H1 (cell line): ENCODE results near the gene KLHDC4. TPM values are rescaled to one million over a fixed set of nuclear protein-coding genes. Genes with fewer than 3 reads are reported as not detected.

ENCODE experiments used
- CTCF ChIA-PET: fragments of 300-600 bp; sonication (Branson Sonifier 250); formaldehyde crosslinking; loops from one replicate; lab custom pipeline; 2021; ENCODE audit not compliant: partially characterized antibody; lab: Charles Lee
- POLR2A ChIA-PET: fragments of 300-600 bp; sonication (Branson Sonifier 250); formaldehyde crosslinking; loops from one replicate; lab custom pipeline; 2021; ENCODE audit warnings: inconsistent platforms; ENCODE audit not compliant: partially characterized antibody; lab: Charles Lee
- DNase-seq, 2 experiments: peaks; one replicate each; pipeline versions ENCODE4 v3.0.0 to v3.0.0-alpha.2; 2010 to 2022; ENCODE audit warnings: low spot score in 2 of 2, low read depth in 1 of 2, mixed read lengths in 1 of 2
- FAIRE-seq: peaks from 2 replicates; lab custom pipeline; 2011; peaks lifted over from hg19 to GRCh38; lab: Jason Lieb, UNC
- H2AFZ ChIP-seq: 2 replicates; pipeline ENCODE4 v1.8.1; 2012; ENCODE audit warnings: low read length, inconsistent platforms
- H2AK5ac ChIP-seq: 2 replicates; pipeline ENCODE4 v1.6.1; 2013; ENCODE audit warnings: low read depth, low read length
- H2BK120ac ChIP-seq: replicated peaks from 2 replicates; pipeline ENCODE3; 2013; ENCODE audit warnings: low read depth, low read length, inconsistent platforms
- H2BK12ac ChIP-seq: 2 replicates; pipeline ENCODE4 v1.6.1; 2013; ENCODE audit warnings: low read depth, low read length
- H2BK15ac ChIP-seq: 2 replicates; pipeline ENCODE4 v1.6.1; 2013; ENCODE audit warnings: low read length
- H2BK20ac ChIP-seq: 2 replicates; pipeline ENCODE4 v1.6.1; 2013; ENCODE audit warnings: low read length
- H2BK5ac ChIP-seq: 2 replicates; pipeline ENCODE4 v1.6.1; 2013; ENCODE audit warnings: low read depth, low read length
- H3K14ac ChIP-seq: 2 replicates; pipeline ENCODE4 v1.6.1; 2013; ENCODE audit warnings: inconsistent platforms; ENCODE audit not compliant: insufficient read length
- H3K18ac ChIP-seq: 2 replicates; pipeline ENCODE4 v1.6.1; 2013; ENCODE audit warnings: low read length; ENCODE audit errors: extremely low read depth
- H3K23ac ChIP-seq: 2 replicates; pipeline ENCODE4 v1.6.1; 2013; ENCODE audit warnings: inconsistent platforms; ENCODE audit not compliant: insufficient read length
- H3K23me2 ChIP-seq: 2 replicates; pipeline ENCODE4 v1.6.1; 2013; ENCODE audit warnings: low read depth, low read length
- H3K27ac ChIP-seq: 2 replicates; pipeline ENCODE4 v1.6.1; 2011; ENCODE audit warnings: low read depth, low read length, inconsistent platforms
- H3K27me3 ChIP-seq, 4 experiments: replicated peaks in 1 of 4; 1 replicate in 1 of 4; 2 replicates in 3 of 4; pipeline versions ENCODE4 v1.6.1 to v1.8.1; 2011 to 2013; ENCODE audit warnings: low read length in 3 of 4, mild to moderate bottlenecking in 3 of 4, inconsistent platforms in 2 of 4, mixed read lengths in 2 of 4, moderate library complexity in 1 of 4; ENCODE audit not compliant: control insufficient read depth in 3 of 4, insufficient read depth in 3 of 4; ENCODE audit errors: extremely low read depth in 1 of 4
- H3K36me3 ChIP-seq, 4 experiments: 2 replicates each; pipeline versions ENCODE4 v1.6.1 to v1.8.1; 2011 to 2013; ENCODE audit warnings: mild to moderate bottlenecking in 4 of 4, low read length in 3 of 4, moderate library complexity in 2 of 4, control low read depth in 1 of 4, inconsistent platforms in 1 of 4; ENCODE audit not compliant: insufficient read depth in 4 of 4, control insufficient read depth in 2 of 4
- H3K4ac ChIP-seq: replicated peaks from 2 replicates; pipeline ENCODE3; 2013; ENCODE audit warnings: low read length, low read depth, mixed read lengths, inconsistent platforms; ENCODE audit not compliant: insufficient read length
- H3K4me1 ChIP-seq, 4 experiments: replicated peaks in 1 of 4; 1 replicate in 1 of 4; 2 replicates in 3 of 4; pipeline versions ENCODE4 v1.6.1 to v1.8.1; 2011 to 2013; ENCODE audit warnings: low read length in 3 of 4, inconsistent platforms in 2 of 4, mixed read lengths in 1 of 4; ENCODE audit not compliant: insufficient read depth in 4 of 4, control insufficient read depth in 3 of 4
- H3K4me2 ChIP-seq, 2 experiments: 2 replicates each; pipeline versions ENCODE4 v1.6.1 to v1.8.1; 2011 to 2013; ENCODE audit warnings: low read depth in 2 of 2, low read length in 2 of 2, control low read depth in 1 of 2, inconsistent platforms in 1 of 2, mild to moderate bottlenecking in 1 of 2; ENCODE audit not compliant: insufficient read depth in 1 of 2
- H3K4me3 ChIP-seq, 4 experiments: fragments of 200-600, 300-600 bp in 1 of 4; sonication (generic), shearing (Covaris generic), sonication (Bioruptor Twin) in 1 of 4; 2 replicates each; pipeline versions ENCODE4 v1.5.1 to v1.8.1; 2011 to 2016; ENCODE audit warnings: low read length in 4 of 4, low read depth in 3 of 4, control low read depth in 2 of 4, inconsistent platforms in 2 of 4, mild to moderate bottlenecking in 2 of 4, mixed read lengths in 1 of 4, moderate library complexity in 1 of 4; ENCODE audit not compliant: insufficient read depth in 2 of 4; ENCODE audit errors: extremely low read depth in 1 of 4
- H3K56ac ChIP-seq: replicated peaks from 2 replicates; pipeline ENCODE3; 2013; ENCODE audit warnings: low read depth, mild to moderate bottlenecking, mixed read lengths, low read length, inconsistent platforms; ENCODE audit not compliant: insufficient read length
- H3K79me1 ChIP-seq: 2 replicates; pipeline ENCODE4 v1.6.1; 2013; ENCODE audit warnings: low read depth, low read length, control low read depth
- H3K79me2 ChIP-seq, 2 experiments: 2 replicates each; pipeline versions ENCODE4 v1.6.1 to v1.8.1; 2012 to 2013; ENCODE audit warnings: low read length in 2 of 2, mild to moderate bottlenecking in 2 of 2, inconsistent platforms in 1 of 2; ENCODE audit not compliant: insufficient read depth in 2 of 2, control insufficient read depth in 1 of 2
- H3K9ac ChIP-seq, 4 experiments: replicated peaks in 1 of 4; 1 replicate in 1 of 4; 2 replicates in 3 of 4; pipeline versions ENCODE4 v1.6.1 to v1.8.1; 2011 to 2013; ENCODE audit warnings: low read depth in 3 of 4, low read length in 3 of 4, control low read depth in 2 of 4, mild to moderate bottlenecking in 2 of 4, moderate library complexity in 2 of 4, inconsistent platforms in 1 of 4; ENCODE audit errors: extremely low read depth in 1 of 4
- H3K9me3 ChIP-seq, 2 experiments: 2 replicates each; pipeline versions ENCODE4 v1.6.1 to v1.8.1; 2012 to 2013; ENCODE audit warnings: mild to moderate bottlenecking in 2 of 2, moderate library complexity in 2 of 2, control low read depth in 1 of 2, inconsistent platforms in 1 of 2, low read depth in 1 of 2, low read length in 1 of 2, mixed read lengths in 1 of 2; ENCODE audit not compliant: insufficient read depth in 2 of 2
- H4K20me1 ChIP-seq, 2 experiments: replicated peaks in 1 of 2; 2 replicates each; pipeline versions ENCODE3 to v1.8.1; 2011 to 2013; ENCODE audit warnings: inconsistent platforms in 2 of 2, low read length in 2 of 2, mild to moderate bottlenecking in 1 of 2; ENCODE audit not compliant: insufficient read depth in 2 of 2, control insufficient read depth in 1 of 2
- H4K5ac ChIP-seq: 2 replicates; pipeline ENCODE4 v1.6.1; 2013; ENCODE audit warnings: low read length, low read depth, mixed read lengths, inconsistent platforms; ENCODE audit not compliant: insufficient read length
- H4K8ac ChIP-seq: 2 replicates; pipeline ENCODE4 v1.8.0; 2013; ENCODE audit warnings: mild to moderate bottlenecking, moderate library complexity, low read length, inconsistent platforms; ENCODE audit not compliant: insufficient read depth; ENCODE audit errors: extremely low read depth
- H4K91ac ChIP-seq: replicated peaks from 2 replicates; pipeline ENCODE3; 2013; ENCODE audit warnings: low read length, mixed read lengths, inconsistent platforms; ENCODE audit not compliant: insufficient read length
- EP300 ChIP-seq, 2 experiments: IDR thresholded peaks; 1 replicate in 1 of 2; 2 replicates in 1 of 2; pipeline ENCODE4 v1.6.1; 2011 to 2012; ENCODE audit warnings: low read depth in 2 of 2, low read length in 2 of 2, mild to moderate bottlenecking in 2 of 2, borderline replicate concordance in 1 of 2, inconsistent platforms in 1 of 2, moderate library complexity in 1 of 2
- HDAC2 ChIP-seq, 2 experiments: fragments of 300-600 bp in 1 of 2; sonication (generic) in 1 of 2; IDR thresholded peaks; 2 replicates each; pipeline ENCODE4 v1.6.1; 2011 to 2012; ENCODE audit warnings: low read depth in 2 of 2, low read length in 2 of 2, mild to moderate bottlenecking in 2 of 2, moderate library complexity in 2 of 2, borderline replicate concordance in 1 of 2, inconsistent platforms in 1 of 2
- HDAC6 ChIP-seq: IDR thresholded peaks from one replicate; pipeline ENCODE4 v1.7.1; 2012; ENCODE audit warnings: low read depth, mild to moderate bottlenecking, inconsistent platforms, low read length, moderate library complexity
- MAFK ChIP-seq: IDR thresholded peaks from 2 replicates; pipeline ENCODE4 v1.6.1; 2012; ENCODE audit warnings: low read depth, mild to moderate bottlenecking, improper control_type of control experiment, low read length
- SAP30 ChIP-seq: fragments of 300-600 bp; sonication (generic); IDR thresholded peaks from 2 replicates; pipeline ENCODE4 v1.7.1; 2012; ENCODE audit warnings: low read length, moderate library complexity, mild to moderate bottlenecking, inconsistent platforms; ENCODE audit not compliant: insufficient read depth, insufficient replicate concordance
- SIRT6 ChIP-seq: IDR thresholded peaks from one replicate; pipeline ENCODE4 v1.7.1; 2012; ENCODE audit warnings: low read length, inconsistent platforms
- SP1 ChIP-seq: IDR thresholded peaks from 2 replicates; pipeline ENCODE4 v1.6.1; 2011; ENCODE audit warnings: low read depth, low read length
- TCF12 ChIP-seq: IDR thresholded peaks from 2 replicates; pipeline ENCODE4 v1.6.1; 2011; ENCODE audit warnings: low read depth, mild to moderate bottlenecking, low read length
- WGBS, 2 experiments: shearing (Covaris generic) in 1 of 2; methylation state at CpG; one replicate each; pipeline versions ENCODE4 v1.1.6 to v1.1.7; 2013 to 2015; ENCODE audit warnings: low lambda C conversion rate in 2 of 2, mixed read lengths in 2 of 2, inconsistent platforms in 1 of 2, low coverage in 1 of 2, missing lambda C conversion rate in 1 of 2; ENCODE audit not compliant: insufficient replicate concordance in 2 of 2, insufficient coverage in 1 of 2, insufficient read length in 1 of 2; ENCODE audit errors: extremely low coverage in 1 of 2, missing lambda C conversion rate in 1 of 2; 5-methylcytosine and 5-hydroxymethylcytosine counted together
- polyA plus RNA-seq, 7 experiments: library from polyadenylated mRNA; depleted of rRNA in 3 of 7; stranded (reverse) in 5 of 7; unstranded in 2 of 7; fragments of >200 nt in 5 of 7; fragments of 200-250 nt in 2 of 7; gene quantifications; 1 replicate in 5 of 7; 2 replicates in 1 of 7; 4 replicates in 1 of 7; pipeline versions ENCODE4 v1.2.1 to v1.2.3, GENCODE V29; 2011 to 2013; ENCODE audit warnings: missing spikeins in 2 of 7, mixed read lengths in 2 of 7
- total RNA-seq: library from RNA; stranded (reverse); fragmentation: NEBNext Ultra II Directional; extraction: Animal tissue kit (Norgen Biotek cat#: 25700); gene quantifications from 2 replicates; pipeline ENCODE4 v1.2.1, GENCODE V29; 2021
- TF ChIP-seq, protein P1 (sequence below): IDR thresholded peaks from 2 replicates; pipeline ENCODE4 v1.6.1; 2012; ENCODE audit warnings: inconsistent platforms

Gene KLHDC4
- total and polyA plus RNA-seq, 2 of the 8 experiments (the other 6 are each of a cell fraction or from before 2014, with no cell fraction given): 23.7 to 63.9 TPM

DNA sequence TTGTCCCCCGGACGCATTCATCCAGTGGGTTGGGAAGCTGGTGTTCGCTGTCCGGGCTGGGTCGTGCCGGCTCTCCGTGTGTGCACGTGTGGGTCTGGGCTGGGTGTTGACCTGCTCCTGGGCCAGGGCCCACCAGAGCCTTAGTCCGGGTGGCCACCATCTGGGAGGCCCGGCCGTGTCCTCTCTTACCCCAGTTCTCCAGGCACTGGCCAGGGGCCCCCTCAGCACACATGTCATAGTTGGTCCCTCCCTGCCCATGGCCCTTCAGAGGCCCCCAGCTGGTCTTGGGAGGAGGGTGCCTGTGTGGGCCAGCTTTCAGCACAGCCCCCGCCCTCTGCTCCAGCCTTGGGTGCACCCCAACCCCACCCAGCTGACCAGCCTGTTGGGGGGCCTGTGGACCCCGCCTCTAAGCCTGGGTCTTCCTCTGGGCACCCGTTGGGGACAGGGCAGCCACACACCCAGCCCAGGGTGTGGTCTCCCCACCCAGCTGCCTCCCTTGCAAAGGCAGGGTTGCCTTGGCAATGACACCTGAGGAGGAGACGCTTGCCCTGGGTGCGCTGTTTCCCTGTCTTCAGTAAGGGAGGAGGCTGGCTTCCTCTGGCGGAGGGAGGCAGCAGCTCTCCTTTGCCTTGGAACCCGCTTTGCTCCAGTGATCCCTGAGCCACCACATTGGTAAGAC is 86.1 kb downstream of the KLHDC4 start:
- H2AFZ ChIP-seq: no peak overlapping the region
- H2BK20ac ChIP-seq: no peak overlapping the region
- H3K27ac ChIP-seq: no peak overlapping the region
- no peak overlapping the region for H2BK15ac ChIP-seq
- no peaks in the 10 kb centered on the region for H3K9me3 ChIP-seq
- POLR2A ChIA-PET: interaction anchor here (0.7 to 1.3 kb wide), 3 partner anchors 13 to 190 kb away, joined by 3 read pairs; partner anchors contain the start of gene SLC7A5
- H3K23ac ChIP-seq: no peak overlapping the region
- no peaks in the 10 kb centered on the region; a peak in 1 of 8 replicates for H3K36me3 ChIP-seq
- no peak overlapping the region for H3K9ac ChIP-seq
- no peak for DNase-seq
- H3K79me1 ChIP-seq: no peaks in the 10 kb centered on the region; the same call in 1 of the 2 replicates
- H2BK12ac ChIP-seq: no peak overlapping the region
- no peak overlapping the region for H3K4me3 ChIP-seq
- no peak overlapping the region for H4K5ac ChIP-seq
- H3K18ac ChIP-seq: no peak overlapping the region
- peaks cover 6 to 14% of the 10 kb centered on the region in 2 experiments for H4K20me1 ChIP-seq
- no peaks in the 10 kb centered on the region for H3K79me2 ChIP-seq
- H4K8ac ChIP-seq: no peak overlapping the region
- H3K27me3 ChIP-seq: no peaks in the 10 kb centered on the region
- H3K4ac ChIP-seq: no peak overlapping the region
- no peak overlapping the region for H3K56ac ChIP-seq
- no peak overlapping the region for H2BK5ac ChIP-seq
- CTCF ChIA-PET: interaction anchor here (0.9 to 2.1 kb wide), 8 partner anchors 12 to 129 kb away, joined by 3 to 11 read pairs (median 3); no protein-coding TSS in a partner anchor
- H4K91ac ChIP-seq: no peak overlapping the region
- H2AK5ac ChIP-seq: no peak overlapping the region
- H2BK120ac ChIP-seq: no peak overlapping the region
- H3K14ac ChIP-seq: no peak overlapping the region
- no peak overlapping the region for H3K4me2 ChIP-seq
- H3K23me2 ChIP-seq: no peaks in the 10 kb centered on the region
- 84% methylated on average over 13 of the region's 18 CpGs; no CpG with 5 or more reads in 1 of the 2 experiments for WGBS, 2 experiments
- H3K4me1 ChIP-seq: peaks cover 0 to 3% (median 1%) of the 10 kb centered on the region in 4 experiments; a peak in 3 of 7 replicates
- TF ChIP-seq EP300 (IDR thresholded peaks at IDR 0.05; ENCODE audit: borderline replicate concordance in 1 of 2, low read depth in 2 of 2, low read length in 2 of 2) (no peak), HDAC6 (no peak), MAFK (no peak), SIRT6 (no peak), SAP30 (no peak), HDAC2 (IDR thresholded peaks at IDR 0.05; ENCODE audit: borderline replicate concordance in 1 of 2, low read depth in 2 of 2, low read length in 2 of 2) (no peak), SP1 (no peak), TCF12 (no peak)
- TF ChIP-seq, protein P1, sequence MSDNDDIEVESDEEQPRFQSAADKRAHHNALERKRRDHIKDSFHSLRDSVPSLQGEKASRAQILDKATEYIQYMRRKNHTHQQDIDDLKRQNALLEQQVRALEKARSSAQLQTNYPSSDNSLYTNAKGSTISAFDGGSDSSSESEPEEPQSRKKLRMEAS: no peak
- FAIRE-seq: no peak
